HCT116 (cell line): ENCODE data around the gene KCMF1. TPM values are rescaled to one million over a fixed set of nuclear protein-coding genes. Genes with fewer than 3 reads are reported as not detected.

Source experiments
- ATAC-seq: fragments of 200-7000 bp; cut with Tn5 transposase; 2 replicates; pipeline ENCODE4 v1.9.1; 2020; ENCODE audit warnings: mild to moderate bottlenecking, moderate library complexity
- BruUV-seq: library from RNA; stranded (reverse); fragments of 400-500 nt; replicated peaks from 2 replicates; lab custom pipeline; 2021; lab: Mats Ljungman, UMichigan
- CTCF ChIA-PET: fragments of 300-600 bp; sonication (Branson Sonifier 250); formaldehyde crosslinking; loops from one replicate; lab custom pipeline; 2021; ENCODE audit warnings: antibody characterized with exemption; lab: Charles Lee
- POLR2A ChIA-PET: fragments of 300-600, 350-600 bp; sonication (Branson Sonifier 250); formaldehyde crosslinking; loops from one replicate; lab custom pipeline; 2021; ENCODE audit warnings: antibody characterized with exemption; lab: Charles Lee
- RAD21 ChIA-PET, 2 experiments: fragments of 300-600 bp; sonication (Branson Sonifier 250); formaldehyde crosslinking; loops; one replicate each; lab custom pipeline; 2023; ENCODE audit warnings: low total read pairs in 2 of 2; ENCODE audit not compliant: uncharacterized antibody in 2 of 2, unreplicated experiment in 2 of 2, low non-redundant PET in 1 of 2; lab: Charles Lee
- DNase-seq: peaks from one replicate; pipeline ENCODE4 v3.0.0-alpha.2; 2010; ENCODE audit warnings: low read depth, low spot score
- H2AFZ ChIP-seq: fragments of 200-600 bp; shearing (Covaris generic), sonication (generic); 2 replicates; pipeline ENCODE4 v1.6.1; 2017; ENCODE audit warnings: low read depth, mixed run types, mixed read lengths, antibody characterized with exemption, low read length; ENCODE audit not compliant: poor library complexity, severe bottlenecking
- H3K27ac ChIP-seq: 2 replicates; pipeline ENCODE4 v1.5.1; 2012; ENCODE audit warnings: low read depth, low read length
- H3K27me3 ChIP-seq: fragments of 200-600 bp; sonication (generic); 2 replicates; pipeline ENCODE4 v1.6.1; 2016; ENCODE audit warnings: mixed run types, low read length, mixed read lengths; ENCODE audit not compliant: insufficient read depth
- H3K36me3 ChIP-seq, 2 experiments: fragments of 200-500 bp in 1 of 2; fragments of 200-600 bp in 1 of 2; sonication (Bioruptor generic) in 1 of 2; sonication (generic) in 1 of 2; 2 replicates each; pipeline versions ENCODE4 v1.5.1 to v1.6.1; 2014 to 2016; ENCODE audit warnings: low read length in 2 of 2, inconsistent platforms in 1 of 2, mixed read lengths in 1 of 2, mixed run types in 1 of 2; ENCODE audit not compliant: insufficient read depth in 2 of 2, control insufficient read depth in 1 of 2
- H3K4me1 ChIP-seq, 2 experiments: fragments of 200-600 bp in 1 of 2; sonication (generic) in 1 of 2; 2 replicates each; pipeline versions ENCODE4 v1.5.1 to v1.6.1; 2012 to 2017; ENCODE audit warnings: low read length in 2 of 2, inconsistent platforms in 1 of 2, mild to moderate bottlenecking in 1 of 2, mixed read lengths in 1 of 2, mixed run types in 1 of 2, moderate library complexity in 1 of 2; ENCODE audit not compliant: insufficient read depth in 2 of 2, control insufficient read depth in 1 of 2
- H3K4me2 ChIP-seq: fragments of 200-600 bp; sonication (generic); 2 replicates; pipeline ENCODE4 v1.6.1; 2017; ENCODE audit warnings: mixed run types, low read length, mixed read lengths
- H3K4me3 ChIP-seq, 2 experiments: fragments of 200-600 bp in 1 of 2; sonication (generic) in 1 of 2; replicated peaks in 1 of 2; 2 replicates each; pipeline ENCODE4 v1.5.1; 2011 to 2016; ENCODE audit warnings: low read length in 2 of 2, control low read depth in 1 of 2, low read depth in 1 of 2, mild to moderate bottlenecking in 1 of 2, mixed read lengths in 1 of 2, mixed run types in 1 of 2
- H3K79me2 ChIP-seq: fragments of 200-600 bp; sonication (generic); 2 replicates; pipeline ENCODE4 v1.6.1; 2017; ENCODE audit warnings: mild to moderate bottlenecking, mixed run types, low read length, moderate library complexity, mixed read lengths; ENCODE audit not compliant: insufficient read depth
- H3K9ac ChIP-seq: fragments of 200-600 bp; sonication (generic); 2 replicates; pipeline ENCODE4 v1.6.1; 2016; ENCODE audit warnings: low read length, mixed read lengths
- H3K9me2 ChIP-seq: fragments of 200-600 bp; sonication (generic), shearing (Covaris generic); 2 replicates; pipeline ENCODE4 v1.6.1; 2017; ENCODE audit warnings: mixed run types, mild to moderate bottlenecking, moderate library complexity; ENCODE audit not compliant: insufficient read depth
- H3K9me3 ChIP-seq, 2 experiments: fragments of 200-500 bp in 1 of 2; fragments of 200-600 bp in 1 of 2; sonication (Bioruptor generic) in 1 of 2; sonication (generic) in 1 of 2; 2 replicates each; pipeline ENCODE4 v1.6.1; 2014 to 2017; ENCODE audit warnings: low read length in 2 of 2, mixed read lengths in 2 of 2, inconsistent platforms in 1 of 2, low read depth in 1 of 2, mild to moderate bottlenecking in 1 of 2, mixed run types in 1 of 2, moderate library complexity in 1 of 2; ENCODE audit not compliant: control insufficient read depth in 1 of 2, insufficient read depth in 1 of 2
- H4K20me1 ChIP-seq: fragments of 200-600 bp; sonication (generic), shearing (Covaris generic); 2 replicates; pipeline ENCODE4 v1.6.1; 2017; ENCODE audit warnings: mixed run types, mild to moderate bottlenecking, moderate library complexity; ENCODE audit not compliant: insufficient read depth
- ATF3 ChIP-seq: IDR thresholded peaks from 2 replicates; pipeline ENCODE4 v1.6.1; 2012
- CTCF ChIP-seq, 3 experiments: fragments of 200-600 bp in 1 of 3; sonication (generic) in 1 of 3; IDR thresholded peaks in 2 of 3; conservative IDR thresholded peaks in 1 of 3; 2 replicates each; pipeline ENCODE4 v1.5.1; 2012 to 2017; ENCODE audit warnings: low read depth in 2 of 3, low read length in 2 of 3, antibody characterized with exemption in 1 of 3, borderline replicate concordance in 1 of 3, control low read depth in 1 of 3, mild to moderate bottlenecking in 1 of 3, mixed read lengths in 1 of 3, mixed run types in 1 of 3, moderate library complexity in 1 of 3; ENCODE audit not compliant: insufficient read depth in 1 of 3
- EZH2phosphoT487 ChIP-seq: fragments of 200-600 bp; IDR thresholded peaks from 2 replicates; pipeline ENCODE4 v1.6.1; 2018; ENCODE audit warnings: antibody characterized with exemption, borderline replicate concordance
- JUND ChIP-seq: IDR thresholded peaks from 2 replicates; pipeline ENCODE4 v1.6.1; 2012
- MAX ChIP-seq: IDR thresholded peaks from 2 replicates; pipeline ENCODE4 v1.6.1; 2012
- ZBTB33 ChIP-seq: IDR thresholded peaks from 2 replicates; pipeline ENCODE4 v1.6.1; 2011; ENCODE audit warnings: mild to moderate bottlenecking, low read length, moderate library complexity; ENCODE audit not compliant: insufficient replicate concordance; ENCODE audit errors: extremely low read depth
- intact Hi-C: fragments of 100-400 bp; cut with micrococcal nuclease; formaldehyde crosslinking; loops from 2 replicates; pipeline ENCODE4 v1.10.0; 2022
- total RNA-seq: library from RNA; stranded (reverse); gene quantifications from one replicate; pipeline ENCODE4 v1.2.1, GENCODE V29; 2021; ENCODE audit not compliant: unreplicated experiment

KCMF1 gene
- total RNA-seq, 1 experiment from 2014 or later: 119 TPM

- DNase-seq (no peak), ATAC-seq (no peak)
- H3K27me3 ChIP-seq: no peaks in the 10 kb centered on the region
- no peak overlapping the region for H3K4me2 ChIP-seq
- H3K4me3 ChIP-seq: no peak overlapping the region
- no peak for TF ChIP-seq CTCF (IDR thresholded peaks at IDR 0.05 in 2 of 3, conservative IDR thresholded peaks at IDR 0.05 in 1 of 3; ENCODE audit: borderline replicate concordance in 1 of 3, insufficient read depth in 1 of 3, low read depth in 2 of 3, low read length in 2 of 3)
- TF ChIP-seq MAX: no peak
- no peak for TF ChIP-seq ZBTB33
- no peak for TF ChIP-seq ATF3
- no peak for TF ChIP-seq JUND
- no peak for TF ChIP-seq EZH2phosphoT487
- no peak overlapping the region for H3K27ac ChIP-seq
- H3K9ac ChIP-seq: no peak overlapping the region
- no peaks in the 10 kb centered on the region for H3K9me2 ChIP-seq
- no peaks in the 10 kb centered on the region for H3K9me3 ChIP-seq
- CTCF ChIA-PET: interaction anchor here (3.6 kb wide), 1 partner anchor 83 kb away, joined by 14 read pairs; no protein-coding TSS in a partner anchor
- H2AFZ ChIP-seq: no peak overlapping the region
- BruUV-seq: no TSS peak
- peaks cover 14% of the 10 kb centered on the region; the same call in 1 of the 2 replicates for H4K20me1 ChIP-seq
- RAD21 ChIA-PET: no interaction called here
- peaks cover 0 to 14% of the 10 kb centered on the region in 2 experiments; a peak in 2 of 4 replicates for H3K4me1 ChIP-seq
- H3K79me2 ChIP-seq: peaks cover 98% of the 10 kb centered on the region
- POLR2A ChIA-PET: interaction anchor here (1.0 kb wide), 1 partner anchor 63 kb away, joined by 3 read pairs; no protein-coding TSS in a partner anchor
- intact Hi-C loops: loop anchor here (5.0 kb wide), 1 partner anchor 377 kb away; no protein-coding TSS in a partner anchor
- peaks cover 0 to 2% of the 10 kb centered on the region in 2 experiments; a peak in 1 of 4 replicates for H3K36me3 ChIP-seq
Measured at GRCh38 chr2:85009019-85009618, 38.2 kb downstream of the KCMF1 start.
